Caco-2 (cell line): ENCODE measurements around the gene GGCX. TPM values are rescaled to one million over a fixed set of nuclear protein-coding genes. Genes with fewer than 3 reads are reported as not detected.

Experiments used
- BruUV-seq: library from RNA; stranded (reverse); fragments of 400-500 nt; replicated peaks from 2 replicates; lab custom pipeline; 2021; lab: Mats Ljungman, UMichigan
- CTCF ChIA-PET: fragments of 300-600 bp; sonication (Branson Sonifier 250); formaldehyde crosslinking; loops from one replicate; lab custom pipeline; 2022; ENCODE audit warnings: antibody characterized with exemption; lab: Charles Lee
- POLR2A ChIA-PET: fragments of 300-600 bp; sonication (Branson Sonifier 250); formaldehyde crosslinking; loops from one replicate; lab custom pipeline; 2022; ENCODE audit warnings: antibody characterized with exemption; lab: Charles Lee
- DNase-seq, 2 experiments: peaks; one replicate each; pipeline versions ENCODE4 v3.0.0 to v3.0.0-alpha.2; 2020 to 2022
- H3K27me3 ChIP-seq: replicated peaks from 2 replicates; pipeline ENCODE4 v1.6.0; 2011; ENCODE audit warnings: low read length; ENCODE audit not compliant: control insufficient read depth, insufficient read depth
- H3K36me3 ChIP-seq: 2 replicates; pipeline ENCODE4 v1.5.1; 2011; ENCODE audit warnings: low read length; ENCODE audit not compliant: control insufficient read depth, insufficient read depth
- H3K4me1 ChIP-seq: fragments of 250-450 bp; sonication (Bioruptor Pico); 2 replicates; pipeline ENCODE4 v1.5.1; 2020; ENCODE audit warnings: mild to moderate bottlenecking
- H3K4me3 ChIP-seq: 2 replicates; pipeline ENCODE4 v1.5.1; 2011; ENCODE audit warnings: low read depth, mild to moderate bottlenecking, control low read depth, low read length
- H3K9me3 ChIP-seq: fragments of 250-450 bp; sonication (Bioruptor Pico); 2 replicates; pipeline ENCODE4 v1.5.1; 2020; ENCODE audit warnings: mild to moderate bottlenecking, moderate library complexity
- H3K27ac Mint-ChIP-seq: one replicate; pipeline ENCODE4 v1.8.0; 2022; ENCODE audit warnings: mixed read lengths; ENCODE audit not compliant: unreplicated experiment
- H3K27me3 Mint-ChIP-seq: one replicate; pipeline ENCODE4 v1.8.0; 2022; ENCODE audit warnings: mixed read lengths; ENCODE audit not compliant: insufficient read depth, unreplicated experiment
- H3K36me3 Mint-ChIP-seq: one replicate; pipeline ENCODE4 v1.8.0; 2022; ENCODE audit warnings: mild to moderate bottlenecking, mixed read lengths; ENCODE audit not compliant: insufficient read depth, unreplicated experiment
- H3K4me1 Mint-ChIP-seq: one replicate; pipeline ENCODE4 v1.8.0; 2022; ENCODE audit warnings: low read depth, mixed read lengths; ENCODE audit not compliant: unreplicated experiment
- H3K4me3 Mint-ChIP-seq: one replicate; pipeline ENCODE4 v1.8.0; 2022; ENCODE audit warnings: mild to moderate bottlenecking, moderate library complexity, mixed read lengths; ENCODE audit not compliant: unreplicated experiment
- H3K9me3 Mint-ChIP-seq: one replicate; pipeline ENCODE4 v1.8.0; 2022; ENCODE audit warnings: mixed read lengths; ENCODE audit not compliant: unreplicated experiment
- intact Hi-C: fragments of 100-400 bp; cut with micrococcal nuclease; formaldehyde crosslinking; loops from one replicate; pipeline ENCODE4 v1.10.0; 2022; ENCODE audit not compliant: unreplicated experiment
- total RNA-seq: library from RNA; stranded (reverse); gene quantifications from 2 replicates; pipeline ENCODE4 v1.2.3, GENCODE V29; 2022
- TF ChIP-seq, protein P1 (sequence below), 2 experiments: fragments of 200-600 bp in 1 of 2; IDR thresholded peaks; 1 replicate in 1 of 2; 2 replicates in 1 of 2; pipeline versions ENCODE4 v1.5.1 to v1.8.0; 2011 to 2022; ENCODE audit warnings: antibody characterized with exemption in 1 of 2, control low read depth in 1 of 2, inconsistent platforms in 1 of 2, low read depth in 1 of 2, low read length in 1 of 2, mild to moderate bottlenecking in 1 of 2, moderate library complexity in 1 of 2; ENCODE audit not compliant: insufficient read depth in 1 of 2, severe bottlenecking in 1 of 2, unreplicated experiment in 1 of 2

The GGCX gene
- total RNA-seq, 1 experiment from 2014 or later, result 96.8 TPM

DNA sequence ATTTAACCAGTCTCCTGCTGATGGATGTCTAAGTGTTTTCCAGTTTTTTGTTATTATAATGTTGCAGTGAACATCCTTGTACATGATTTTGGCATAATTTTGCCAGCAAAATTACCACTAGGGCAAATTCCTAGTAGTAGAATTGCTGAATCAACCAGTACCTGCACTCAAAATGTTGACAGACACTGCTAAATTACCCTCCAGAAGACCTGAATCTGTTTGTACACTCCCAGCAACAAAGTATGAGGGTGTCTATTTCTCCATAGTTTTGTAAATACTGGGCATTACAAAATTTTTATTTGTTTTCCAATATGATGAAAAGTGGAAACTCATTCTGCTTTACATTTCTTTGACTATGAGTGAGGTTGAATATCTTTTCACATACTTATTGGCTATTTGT lies 33.5 kb downstream of the GGCX start:
- no peak overlapping the region for H3K27ac Mint-ChIP-seq
- intact Hi-C loops, result no loop called here
- no peaks in the 10 kb centered on the region for H3K9me3 Mint-ChIP-seq
- CTCF ChIA-PET, result no interaction called here
- TF ChIP-seq, protein P1, sequence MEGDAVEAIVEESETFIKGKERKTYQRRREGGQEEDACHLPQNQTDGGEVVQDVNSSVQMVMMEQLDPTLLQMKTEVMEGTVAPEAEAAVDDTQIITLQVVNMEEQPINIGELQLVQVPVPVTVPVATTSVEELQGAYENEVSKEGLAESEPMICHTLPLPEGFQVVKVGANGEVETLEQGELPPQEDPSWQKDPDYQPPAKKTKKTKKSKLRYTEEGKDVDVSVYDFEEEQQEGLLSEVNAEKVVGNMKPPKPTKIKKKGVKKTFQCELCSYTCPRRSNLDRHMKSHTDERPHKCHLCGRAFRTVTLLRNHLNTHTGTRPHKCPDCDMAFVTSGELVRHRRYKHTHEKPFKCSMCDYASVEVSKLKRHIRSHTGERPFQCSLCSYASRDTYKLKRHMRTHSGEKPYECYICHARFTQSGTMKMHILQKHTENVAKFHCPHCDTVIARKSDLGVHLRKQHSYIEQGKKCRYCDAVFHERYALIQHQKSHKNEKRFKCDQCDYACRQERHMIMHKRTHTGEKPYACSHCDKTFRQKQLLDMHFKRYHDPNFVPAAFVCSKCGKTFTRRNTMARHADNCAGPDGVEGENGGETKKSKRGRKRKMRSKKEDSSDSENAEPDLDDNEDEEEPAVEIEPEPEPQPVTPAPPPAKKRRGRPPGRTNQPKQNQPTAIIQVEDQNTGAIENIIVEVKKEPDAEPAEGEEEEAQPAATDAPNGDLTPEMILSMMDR (IDR thresholded peaks at IDR 0.05; ENCODE audit: insufficient read depth in 1 of 2, low read depth in 1 of 2, low read length in 1 of 2, severe bottlenecking in 1 of 2, unreplicated experiment in 1 of 2), result no peak
- Histone ChIP-seq H3K36me3 (no peaks in the 10 kb centered on the region), H3K9me3 (no peaks in the 10 kb centered on the region), H3K4me1 (no peaks in the 10 kb centered on the region; the same call in 1 of the 2 replicates), H3K4me3 (no peak overlapping the region), H3K27me3 (no peaks in the 10 kb centered on the region)
- H3K4me1 Mint-ChIP-seq, result peaks cover 15% of the 10 kb centered on the region
- no peaks in the 10 kb centered on the region for H3K36me3 Mint-ChIP-seq
- POLR2A ChIA-PET, result no interaction called here
- H3K4me3 Mint-ChIP-seq, result no peak overlapping the region
- no peak for DNase-seq
- H3K27me3 Mint-ChIP-seq, result peaks cover 2% of the 10 kb centered on the region
- BruUV-seq, result no TSS peak

DNA sequence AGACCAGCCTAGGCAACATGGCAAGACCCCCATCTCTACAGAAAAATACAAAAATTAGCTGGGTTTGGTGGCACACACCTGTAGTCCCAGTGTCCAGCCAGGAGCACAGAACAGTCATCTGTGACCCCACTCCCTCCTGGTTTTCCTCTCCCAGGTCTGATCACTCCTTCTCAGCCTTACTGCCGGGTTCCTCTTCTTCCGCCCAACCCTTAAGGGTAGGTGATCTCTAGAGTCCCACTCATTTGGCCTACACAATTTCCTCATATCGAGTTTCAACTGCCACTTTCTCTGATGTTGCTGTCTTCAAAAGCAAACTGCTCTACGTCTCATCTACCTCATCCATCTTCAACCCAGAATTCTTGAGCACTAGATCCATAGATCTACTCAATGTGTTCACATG lies 35.7 kb downstream of the GGCX start:
- DNase-seq, result no peak
- ChIA-PET POLR2A (no interaction called here), CTCF (no interaction called here)
- no peaks in the 10 kb centered on the region for H3K9me3 Mint-ChIP-seq
- intact Hi-C loops, result no loop called here
- peaks cover 2% of the 10 kb centered on the region for H3K27me3 Mint-ChIP-seq
- peaks cover 16% of the 10 kb centered on the region for H3K4me1 Mint-ChIP-seq
- H3K9me3 ChIP-seq, result no peaks in the 10 kb centered on the region
- no TSS peak for BruUV-seq
- no peaks in the 10 kb centered on the region for H3K36me3 Mint-ChIP-seq
- H3K27me3 ChIP-seq, result no peaks in the 10 kb centered on the region
- TF ChIP-seq, protein P1 (IDR thresholded peaks at IDR 0.05; ENCODE audit: insufficient read depth in 1 of 2, low read depth in 1 of 2, low read length in 1 of 2, severe bottlenecking in 1 of 2, unreplicated experiment in 1 of 2), result no peak
- H3K4me3 Mint-ChIP-seq, result no peak overlapping the region
- H3K4me1 ChIP-seq, result no peaks in the 10 kb centered on the region; the same call in 1 of the 2 replicates
- no peak overlapping the region for H3K4me3 ChIP-seq
- H3K27ac Mint-ChIP-seq, result no peak overlapping the region
- H3K36me3 ChIP-seq, result no peaks in the 10 kb centered on the region

GRCh38 chr2:85525029-85525428 lies 36.3 kb downstream of the GGCX start:
- ChIA-PET CTCF (no interaction called here), POLR2A (interaction anchor here (0.6 kb wide), 1 partner anchor 37 kb away, joined by 3 read pairs; no protein-coding TSS in a partner anchor)
- Histone ChIP-seq H3K36me3 (no peaks in the 10 kb centered on the region), H3K4me3 (no peak overlapping the region), H3K9me3 (no peaks in the 10 kb centered on the region), H3K4me1 (no peaks in the 10 kb centered on the region; the same call in 1 of the 2 replicates), H3K27me3 (no peaks in the 10 kb centered on the region)
- TF ChIP-seq, protein P1 (IDR thresholded peaks at IDR 0.05; ENCODE audit: insufficient read depth in 1 of 2, low read depth in 1 of 2, low read length in 1 of 2, severe bottlenecking in 1 of 2, unreplicated experiment in 1 of 2), result no peak
- Mint-ChIP-seq H3K9me3 (no peaks in the 10 kb centered on the region), H3K27me3 (peaks cover 2% of the 10 kb centered on the region), H3K27ac (no peak overlapping the region), H3K4me1 (peaks cover 16% of the 10 kb centered on the region), H3K4me3 (no peak overlapping the region), H3K36me3 (no peaks in the 10 kb centered on the region)
- BruUV-seq, result no TSS peak
- no peak for DNase-seq
- intact Hi-C loops, result no loop called here
